GM12878 (cell line): ENCODE results near the gene TCEANC2. TPM values are rescaled to one million over a fixed set of nuclear protein-coding genes. Genes with fewer than 3 reads are reported as not detected.

Source experiments
- ATAC-seq: fragments of 200-7000 bp; cut with Tn5 transposase; 3 replicates; pipeline ENCODE4 v1.9.1; 2020; ENCODE audit warnings: mild to moderate bottlenecking, moderate library complexity
- BruUV-seq: library from RNA; stranded (reverse); fragments of 400-500 nt; replicated peaks from 2 replicates; lab custom pipeline; 2021; lab: Mats Ljungman, UMichigan
- CTCF ChIA-PET: fragments of 300-600 bp; sonication (Branson Sonifier 250); formaldehyde crosslinking; extraction: SDS; loops from one replicate; lab custom pipeline; 2021; ENCODE audit warnings: inconsistent platforms; lab: Yijun Ruan, JAX
- POLR2A ChIA-PET: fragments of 350-600 bp; formaldehyde crosslinking; extraction: SDS; loops from one replicate; lab custom pipeline; 2021; ENCODE audit warnings: inconsistent platforms; lab: Charles Lee
- RAD21 ChIA-PET: fragments of 300-600 bp; sonication (Branson Sonifier 250); formaldehyde crosslinking; loops from one replicate; lab custom pipeline; 2023; ENCODE audit warnings: antibody characterized with exemption; ENCODE audit not compliant: unreplicated experiment; lab: Charles Lee
- SMC1A ChIA-PET: fragments of 300-600 bp; sonication (Branson Sonifier 250); formaldehyde crosslinking; loops from one replicate; lab custom pipeline; 2023; ENCODE audit not compliant: unreplicated experiment, uncharacterized antibody; lab: Charles Lee
- DNase-seq: peaks from one replicate; pipeline ENCODE4 v3.0.0-alpha.2; 2011; ENCODE audit warnings: low read depth, low spot score
- FAIRE-seq: peaks from 3 replicates; lab custom pipeline; 2011; peaks lifted over from hg19 to GRCh38; lab: Jason Lieb, UNC
- H2AFZ ChIP-seq: 2 replicates; pipeline ENCODE4 v1.6.0; 2011; ENCODE audit warnings: low read depth, low read length, control low read depth; ENCODE audit not compliant: control insufficient read depth
- H3K27ac ChIP-seq: 2 replicates; pipeline ENCODE4 v1.5.1; 2011; ENCODE audit warnings: control low read depth; ENCODE audit not compliant: control insufficient read depth, insufficient read depth
- H3K27me3 ChIP-seq, 2 experiments: replicated peaks in 1 of 2; 2 replicates each; pipeline versions ENCODE4 v1.6.0 to v1.6.1; 2011; ENCODE audit warnings: low read length in 1 of 2; ENCODE audit not compliant: control insufficient read depth in 2 of 2, insufficient read depth in 2 of 2
- H3K36me3 ChIP-seq, 2 experiments: 2 replicates each; pipeline ENCODE4 v1.5.1; 2011; ENCODE audit warnings: low read length in 1 of 2; ENCODE audit not compliant: control insufficient read depth in 2 of 2, insufficient read depth in 2 of 2
- H3K4me1 ChIP-seq: 2 replicates; pipeline ENCODE4 v1.6.1; 2011; ENCODE audit warnings: mild to moderate bottlenecking, low read length, moderate library complexity, mixed read lengths; ENCODE audit not compliant: control insufficient read depth, insufficient read depth
- H3K4me2 ChIP-seq: 2 replicates; pipeline ENCODE4 v1.6.0; 2011; ENCODE audit warnings: control low read depth; ENCODE audit not compliant: control insufficient read depth, insufficient read depth
- H3K4me3 ChIP-seq: fragments of 200-600 bp; sonication (generic); 2 replicates; pipeline ENCODE4 v1.5.1; 2016
- H3K79me2 ChIP-seq: 2 replicates; pipeline ENCODE4 v1.6.0; 2011; ENCODE audit warnings: low read length; ENCODE audit not compliant: control insufficient read depth, insufficient read depth
- H3K9ac ChIP-seq: 2 replicates; pipeline ENCODE4 v1.8.0; 2011; ENCODE audit warnings: low read length, control low read depth, mixed read lengths; ENCODE audit not compliant: control insufficient read depth, insufficient read depth
- H3K9me3 ChIP-seq: replicated peaks from 3 replicates; pipeline ENCODE4 v1.5.1; 2011; ENCODE audit warnings: mild to moderate bottlenecking, low read length; ENCODE audit not compliant: control insufficient read depth, insufficient read depth
- H4K20me1 ChIP-seq: 2 replicates; pipeline ENCODE4 v1.6.0; 2011; ENCODE audit not compliant: control insufficient read depth, insufficient read depth
- EP300 ChIP-seq, 2 experiments: fragments of 150-350 bp in 1 of 2; IDR thresholded peaks; 2 replicates each; pipeline ENCODE4 v1.6.1; 2011 to 2012; ENCODE audit warnings: low read depth in 2 of 2, low read length in 2 of 2, borderline replicate concordance in 1 of 2, improper control_type of control experiment in 1 of 2, inconsistent platforms in 1 of 2; ENCODE audit not compliant: control insufficient read depth in 1 of 2
- IRF5 ChIP-seq: fragments of 450-650 bp; IDR thresholded peaks from 2 replicates; pipeline ENCODE4 v1.6.1; 2017; ENCODE audit warnings: borderline replicate concordance
- POLR2A ChIP-seq: IDR thresholded peaks from 2 replicates; pipeline ENCODE4 v1.6.1; 2011; ENCODE audit warnings: low read depth, mild to moderate bottlenecking, low read length
- POLR2AphosphoS5 ChIP-seq: IDR thresholded peaks from 2 replicates; pipeline ENCODE4 v1.6.1; 2011; ENCODE audit warnings: mild to moderate bottlenecking, low read length, inconsistent platforms
- RBBP5 ChIP-seq: fragments of 200-600 bp; sonication (generic); conservative IDR thresholded peaks from 2 replicates; pipeline ENCODE4 v1.6.1; 2016
- ZBTB40 ChIP-seq: fragments of 450-650 bp; IDR thresholded peaks from 2 replicates; pipeline ENCODE4 v1.6.1; 2016; ENCODE audit warnings: mild to moderate bottlenecking, moderate library complexity, borderline replicate concordance
- ZZZ3 ChIP-seq: IDR thresholded peaks from 2 replicates; pipeline ENCODE4 v1.6.1; 2011; ENCODE audit warnings: low read depth; ENCODE audit not compliant: control insufficient read depth, insufficient read length
- WGBS: methylation state at CpG from one replicate; pipeline ENCODE4 v1.1.6; 2016; ENCODE audit warnings: low lambda C conversion rate; ENCODE audit not compliant: insufficient replicate concordance, insufficient coverage; ENCODE audit errors: missing lambda C conversion rate; 5-methylcytosine and 5-hydroxymethylcytosine counted together
- in situ Hi-C: fragments of 300-500 bp; cut with MboI; formaldehyde crosslinking; loops from 9 replicates; pipeline ENCODE4 v1.14.3; 2018; ENCODE audit warnings: mixed read lengths
- intact Hi-C: fragments of 100-400 bp; cut with micrococcal nuclease; formaldehyde crosslinking; loops from one replicate; pipeline ENCODE4 v1.14.2; 2022; ENCODE audit not compliant: unreplicated experiment
- polyA plus RNA-seq, 11 experiments: library from polyadenylated mRNA; depleted of rRNA in 4 of 11; unstranded in 6 of 11; stranded (reverse) in 5 of 11; fragments of >200 nt; fragmentation: Nextera tagmentation in 4 of 11; fragmentation: Illumina TruSeq in 1 of 11; extraction: Ambion mirVana in 4 of 11; extraction: Trizol in 1 of 11; gene quantifications; 1 replicate in 1 of 11; 2 replicates in 10 of 11; pipeline versions ENCODE4 v1.2.1 to v1.2.3, GENCODE V29; 2011 to 2016; ENCODE audit warnings: inconsistent platforms in 2 of 11, missing spikeins in 2 of 11, low read depth in 1 of 11
- total RNA-seq, 4 experiments: library from RNA; depleted of rRNA in 3 of 4; stranded (reverse); fragments of >200 nt in 3 of 4; fragmentation: Illumina TruSeq in 1 of 4; extraction: Trizol in 1 of 4; gene quantifications; 2 replicates each; pipeline versions ENCODE4 v1.2.1 to v1.2.3, GENCODE V29; 2013 to 2021

The TCEANC2 gene
- total and polyA plus RNA-seq, 10 of the 15 experiments (the other 5 are each of a cell fraction or from before 2014, with no cell fraction given) = 4.4 to 13.2 (median 6.4) TPM

- DNase-seq (no peak), ATAC-seq (no peak), FAIRE-seq (no peak)
- no peaks in the 10 kb centered on the region for H3K4me1 ChIP-seq
- POLR2A ChIA-PET = no interaction called here
- H3K9ac ChIP-seq = no peak overlapping the region
- H3K79me2 ChIP-seq = no peaks in the 10 kb centered on the region
- H4K20me1 ChIP-seq = no peaks in the 10 kb centered on the region
- 98% methylated on average over 6 of the region's 6 CpGs for WGBS
- intact Hi-C loops = no loop called here
- no peak overlapping the region for H3K27ac ChIP-seq
- CTCF ChIA-PET = no interaction called here
- H3K4me3 ChIP-seq = no peak overlapping the region
- no peaks in the 10 kb centered on the region for H3K27me3 ChIP-seq
- TF ChIP-seq ZZZ3 (no peak), POLR2A (no peak), RBBP5 (no peak), ZBTB40 (peak; percentile 72), IRF5 (no peak), EP300 (IDR thresholded peaks at IDR 0.05; ENCODE audit: borderline replicate concordance in 1 of 2, control insufficient read depth in 1 of 2, low read depth in 2 of 2, low read length in 2 of 2) (no peak), POLR2AphosphoS5 (no peak)
- no TSS peak for BruUV-seq
- no peaks in the 10 kb centered on the region; a peak in 1 of 4 replicates for H3K36me3 ChIP-seq
- no peak overlapping the region for H3K4me2 ChIP-seq
- RAD21 ChIA-PET = no interaction called here
- SMC1A ChIA-PET = interaction anchor here (1.3 kb wide), 1 partner anchor 19 kb away, joined by 3 read pairs; no protein-coding TSS in a partner anchor
- in situ Hi-C loops = no loop called here
- no peaks in the 10 kb centered on the region for H3K9me3 ChIP-seq
- H2AFZ ChIP-seq = no peak overlapping the region
Observed at GRCh38 chr1:54105736-54106269, 52.4 kb downstream of the TCEANC2 start.
